ENCODE data around the gene SPIN2B. TPM values are rescaled to one million over a fixed set of nuclear protein-coding genes. Genes with fewer than 3 reads are reported as not detected.
"Not testable (repeated sequence)": the region's sequence is repeated elsewhere in the genome, so short reads cannot be mapped to it uniquely, and the experiment has no call there.

The SPIN2B gene
- total RNA-seq, 4 donors from 2014 or later = 3.2 to 9.0 (median 5.6) TPM

- Histone ChIP-seq H3K9me3 (no peaks in the 10 kb centered on the region), H3K4me1 (no peaks in the 10 kb centered on the region), H3K4me3 (no peak overlapping the region), H3K36me3 (no peaks in the 10 kb centered on the region), H3K27me3 (no peaks in the 10 kb centered on the region), H3K27ac (no peak overlapping the region)
- intact Hi-C loops (cut with DNase I; ENCODE audit: low total_unique reads) = no loop called here
- ATAC-seq (no peak), DNase-seq (no peak)
- in situ Hi-C loops (cut with MboI; ENCODE audit: low sequenced_read_pairs in 4 of 4) = no loop called here
- no peak for TF ChIP-seq POLR2A (IDR thresholded peaks at IDR 0.05)
- no peak for TF ChIP-seq CTCF (IDR thresholded peaks at IDR 0.05 in 4 of 5, conservative IDR thresholded peaks at IDR 0.05 in 1 of 5)
Observed at GRCh38 chrX:57104921-57105398, 16.4 kb downstream of the SPIN2B start.

GRCh38 chrX:57104406-57104805, 16.9 kb downstream of the SPIN2B start:
- Histone ChIP-seq H3K4me1 (no peaks in the 10 kb centered on the region), H3K36me3 (no peaks in the 10 kb centered on the region), H3K27me3 (no peaks in the 10 kb centered on the region), H3K9me3 (peaks cover 0 to 4% (median 0%) of the 10 kb centered on the region in 3 donors), H3K4me3 (no peak overlapping the region), H3K27ac (no peak overlapping the region)
- TF ChIP-seq POLR2A (IDR thresholded peaks at IDR 0.05) = no peak
- TF ChIP-seq CTCF (IDR thresholded peaks at IDR 0.05 in 4 of 5, conservative IDR thresholded peaks at IDR 0.05 in 1 of 5) = no peak
- DNase-seq (no peak), ATAC-seq (no peak)
- intact Hi-C loops (cut with DNase I; ENCODE audit: low total_unique reads) = no loop called here
- in situ Hi-C loops (cut with MboI; ENCODE audit: low sequenced_read_pairs in 4 of 4) = no loop called here

GRCh38 chrX:57103489-57103888, 17.9 kb downstream of the SPIN2B start:
- no peak for TF ChIP-seq POLR2A (IDR thresholded peaks at IDR 0.05)
- no peak for TF ChIP-seq CTCF (IDR thresholded peaks at IDR 0.05 in 4 of 5, conservative IDR thresholded peaks at IDR 0.05 in 1 of 5)
- intact Hi-C loops (cut with DNase I; ENCODE audit: low total_unique reads) (no loop called here), in situ Hi-C loops (cut with MboI; ENCODE audit: low sequenced_read_pairs in 4 of 4) (no loop called here)
- Histone ChIP-seq H3K27ac (no peak overlapping the region), H3K4me1 (no peaks in the 10 kb centered on the region), H3K4me3 (no peak overlapping the region), H3K27me3 (no peaks in the 10 kb centered on the region), H3K9me3 (peaks cover 0 to 9% (median 0%) of the 10 kb centered on the region in 3 donors), H3K36me3 (no peaks in the 10 kb centered on the region)
- no peak for DNase-seq
- ATAC-seq = no peak

- in situ Hi-C loops (cut with MboI; ENCODE audit: low sequenced_read_pairs in 4 of 4); ATAC-seq: not testable (repeated sequence)
Observed at GRCh38 chrX:57102918-57103317, 18.4 kb downstream of the SPIN2B start.

DNA sequence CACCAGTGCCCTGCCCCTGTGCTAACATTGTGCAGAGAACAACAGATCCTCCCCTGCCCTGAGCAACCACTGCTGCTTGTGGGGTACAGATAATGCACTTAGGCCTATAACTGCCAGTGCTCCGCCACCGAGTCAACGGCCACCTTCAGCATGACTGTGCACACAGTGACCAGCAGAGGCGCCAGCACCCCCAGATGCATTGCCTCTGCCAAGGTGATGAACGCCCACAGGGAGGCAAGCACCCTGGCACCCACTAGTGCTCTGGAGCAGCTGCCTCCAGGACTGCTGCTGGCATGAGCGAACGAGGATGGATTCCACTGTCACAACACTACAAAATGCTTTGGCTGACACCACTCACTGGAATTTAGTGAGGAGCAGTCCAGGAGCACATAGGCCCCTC, 38.2 kb downstream of the SPIN2B start:
- in situ Hi-C loops (cut with MboI; ENCODE audit: low sequenced_read_pairs in 4 of 4) = no loop called here
- Histone ChIP-seq H3K27ac (no peak overlapping the region), H3K9me3 (no peaks in the 10 kb centered on the region), H3K27me3 (peaks cover 0 to 3% (median 0%) of the 10 kb centered on the region in 3 donors), H3K4me3 (no peak overlapping the region), H3K36me3 (no peaks in the 10 kb centered on the region), H3K4me1 (no peaks in the 10 kb centered on the region)
- no peak for ATAC-seq
- intact Hi-C loops (cut with DNase I; ENCODE audit: low total_unique reads) = no loop called here
- no peak for TF ChIP-seq POLR2A (IDR thresholded peaks at IDR 0.05)
- TF ChIP-seq CTCF (IDR thresholded peaks at IDR 0.05 in 4 of 5, conservative IDR thresholded peaks at IDR 0.05 in 1 of 5) = no peak
- no peak for DNase-seq

More at GRCh38 chrX:57102918-57103317, 18.4 kb downstream of the SPIN2B start:
- H3K4me3 ChIP-seq; H3K36me3 ChIP-seq; H3K4me1 ChIP-seq; intact Hi-C loops (cut with DNase I; ENCODE audit: low total_unique reads); H3K9me3 ChIP-seq; H3K27ac ChIP-seq; H3K27me3 ChIP-seq; DNase-seq: not testable (repeated sequence)

Measured in gastrocnemius medialis (tissue), 4 donors.